COR-L47 (cell line): ENCODE results near the gene TOP3A.

Source experiments
- DNase-seq: peaks from one replicate; lab custom pipeline; 2025; lab: John Stamatoyannopoulos, UW

Gene TOP3A

GRCh38 chr17:18231164-18231563, 83.6 kb downstream of the TOP3A start:
- no peak for DNase-seq

- no peak for DNase-seq
Observed at GRCh38 chr17:18230288-18231141, 84.3 kb downstream of the TOP3A start.

- no peak for DNase-seq
Observed at GRCh38 chr17:18229771-18230170, 85.0 kb downstream of the TOP3A start.

- DNase-seq, result no peak
Observed at GRCh38 chr17:18229254-18229653, 85.5 kb downstream of the TOP3A start.

- no peak for DNase-seq
Observed at GRCh38 chr17:18228176-18228682, 86.6 kb downstream of the TOP3A start.

GRCh38 chr17:18227635-18228034, 87.2 kb downstream of the TOP3A start:
- no peak for DNase-seq

GRCh38 chr17:18226284-18226945, 88.4 kb downstream of the TOP3A start:
- no peak for DNase-seq

GRCh38 chr17:18225642-18226283, 89.0 kb downstream of the TOP3A start:
- no peak for DNase-seq

GRCh38 chr17:18225121-18225641, 89.6 kb downstream of the TOP3A start, which contains the start of gene LLGL1:
Gene LLGL1 (plus strand): TSS chr17:18225635. CDS start chr17:18225683, 48 bp downstream.
- DNase-seq, result peak; percentile 81

GRCh38 chr17:18224387-18225120, 90.2 kb downstream of the TOP3A start:
- no peak for DNase-seq

GRCh38 chr17:18224053-18224386, 90.8 kb downstream of the TOP3A start:
- no peak for DNase-seq
